GM21390 (cell line): Measurements from ENCODE around the gene COMMD8.

ENCODE experiments used
- ATAC-seq: cut with Tn5 transposase; IDR thresholded peaks from one replicate; pipeline ENCODE4 v1.9.1; 2021; ENCODE audit not compliant: unreplicated experiment

COMMD8 gene

GRCh38 chr4:47473141-47473750 is 9.7 kb upstream of the COMMD8 start:
- ATAC-seq: no peak

- ATAC-seq: no peak
These were observed 8.1 kb upstream of the COMMD8 start for GRCh38 chr4:47471591-47471990.

GRCh38 chr4:47471064-47471463 is 7.6 kb upstream of the COMMD8 start:
- no peak for ATAC-seq

- no peak for ATAC-seq
These were observed 6.4 kb upstream of the COMMD8 start for GRCh38 chr4:47469951-47470350.

GRCh38 chr4:47468706-47469365 is 5.3 kb upstream of the COMMD8 start:
- ATAC-seq: no peak

- no peak for ATAC-seq
These were observed 2.7 kb upstream of the COMMD8 start for GRCh38 chr4:47466056-47466785.

- peak; percentile 31 for ATAC-seq
These were observed 1.5 kb upstream of the COMMD8 start for GRCh38 chr4:47465004-47465403.

GRCh38 chr4:47462799-47463234 is 685 bp downstream of the COMMD8 start:
- ATAC-seq: peak; percentile 26

GRCh38 chr4:47451657-47452056 is 11.8 kb downstream of the COMMD8 start:
- ATAC-seq: no peak

GRCh38 chr4:47444031-47444430 is 19.5 kb downstream of the COMMD8 start:
- ATAC-seq: no peak

GRCh38 chr4:47442980-47443379 is 20.5 kb downstream of the COMMD8 start:
- peak; percentile 91 for ATAC-seq

- no peak for ATAC-seq
These were observed 28.6 kb downstream of the COMMD8 start for GRCh38 chr4:47434931-47435330.

GRCh38 chr4:47432749-47433148 is 30.8 kb downstream of the COMMD8 start:
- ATAC-seq: no peak

- ATAC-seq: no peak
These were observed 35.6 kb downstream of the COMMD8 start for GRCh38 chr4:47427935-47428334.

GRCh38 chr4:47425628-47426027 is 37.9 kb downstream of the COMMD8 start:
- no peak for ATAC-seq

GRCh38 chr4:47419296-47419695 is 44.2 kb downstream of the COMMD8 start:
- no peak for ATAC-seq

- ATAC-seq: no peak
These were observed 45.4 kb downstream of the COMMD8 start for GRCh38 chr4:47418147-47418546.

- ATAC-seq: no peak
These were observed 47.8 kb downstream of the COMMD8 start for GRCh38 chr4:47415719-47416118.

GRCh38 chr4:47413521-47413920 is 50.0 kb downstream of the COMMD8 start:
- ATAC-seq: no peak

- no peak for ATAC-seq
These were observed 53.2 kb downstream of the COMMD8 start for GRCh38 chr4:47410271-47410670.

- ATAC-seq: no peak
These were observed 57.1 kb downstream of the COMMD8 start for GRCh38 chr4:47406408-47406807.
